Measurements from ENCODE around the gene HMG20A.
A peak's percentile ranks its signal among the peaks of the same experiment; 100 is the strongest.

Gene HMG20A

GRCh38 chr15:77503764-77504163, 83.1 kb downstream of the HMG20A start:
- no peak for DNase-seq

GRCh38 chr15:77504306-77504705, 83.6 kb downstream of the HMG20A start:
- peak; percentile 97 for DNase-seq

- no peak for DNase-seq
Measured at GRCh38 chr15:77504871-77505270, 84.2 kb downstream of the HMG20A start.

- no peak for DNase-seq
Measured at GRCh38 chr15:77505556-77505955, 84.9 kb downstream of the HMG20A start.

GRCh38 chr15:77506311-77507142, 85.8 kb downstream of the HMG20A start:
- DNase-seq, result no peak

GRCh38 chr15:77507143-77507897, 86.6 kb downstream of the HMG20A start:
- no peak for DNase-seq

- no peak for DNase-seq
Measured at GRCh38 chr15:77507911-77508310, 87.2 kb downstream of the HMG20A start.

- no peak for DNase-seq
Measured at GRCh38 chr15:77508541-77509243, 88.0 kb downstream of the HMG20A start.

- DNase-seq, result peak; percentile 70
Measured at GRCh38 chr15:77510066-77511057, 89.7 kb downstream of the HMG20A start.

GRCh38 chr15:77511869-77512268, 91.2 kb downstream of the HMG20A start:
- DNase-seq, result no peak

- no peak for DNase-seq
Measured at GRCh38 chr15:77513226-77513625, 92.5 kb downstream of the HMG20A start.

- DNase-seq, result no peak
Measured at GRCh38 chr15:77514641-77515402, 94.1 kb downstream of the HMG20A start.

GRCh38 chr15:77515613-77516012, 94.9 kb downstream of the HMG20A start:
- no peak for DNase-seq

GRCh38 chr15:77516076-77516475, 95.4 kb downstream of the HMG20A start:
- DNase-seq, result no peak

- DNase-seq, result no peak
Measured at GRCh38 chr15:77516786-77517185, 96.1 kb downstream of the HMG20A start.

- no peak for DNase-seq
Measured at GRCh38 chr15:77517579-77517978, 96.9 kb downstream of the HMG20A start.

GRCh38 chr15:77518458-77518857, 97.8 kb downstream of the HMG20A start:
- no peak for DNase-seq

GRCh38 chr15:77519540-77519939, 98.9 kb downstream of the HMG20A start:
- no peak for DNase-seq

- DNase-seq, result no peak
Measured at GRCh38 chr15:77521206-77521605, 100.5 kb downstream of the HMG20A start.

GRCh38 chr15:77525400-77525811, 104.7 kb downstream of the HMG20A start:
- DNase-seq, result peak; percentile 90

GRCh38 chr15:77525907-77526594, 105.4 kb downstream of the HMG20A start:
- no peak for DNase-seq
